ENCODE data around the gene PILRA.
"Not testable (repeated sequence)": the region's sequence is repeated elsewhere in the genome, so short reads cannot be mapped to it uniquely, and the experiment has no call there.

The PILRA gene

DNA sequence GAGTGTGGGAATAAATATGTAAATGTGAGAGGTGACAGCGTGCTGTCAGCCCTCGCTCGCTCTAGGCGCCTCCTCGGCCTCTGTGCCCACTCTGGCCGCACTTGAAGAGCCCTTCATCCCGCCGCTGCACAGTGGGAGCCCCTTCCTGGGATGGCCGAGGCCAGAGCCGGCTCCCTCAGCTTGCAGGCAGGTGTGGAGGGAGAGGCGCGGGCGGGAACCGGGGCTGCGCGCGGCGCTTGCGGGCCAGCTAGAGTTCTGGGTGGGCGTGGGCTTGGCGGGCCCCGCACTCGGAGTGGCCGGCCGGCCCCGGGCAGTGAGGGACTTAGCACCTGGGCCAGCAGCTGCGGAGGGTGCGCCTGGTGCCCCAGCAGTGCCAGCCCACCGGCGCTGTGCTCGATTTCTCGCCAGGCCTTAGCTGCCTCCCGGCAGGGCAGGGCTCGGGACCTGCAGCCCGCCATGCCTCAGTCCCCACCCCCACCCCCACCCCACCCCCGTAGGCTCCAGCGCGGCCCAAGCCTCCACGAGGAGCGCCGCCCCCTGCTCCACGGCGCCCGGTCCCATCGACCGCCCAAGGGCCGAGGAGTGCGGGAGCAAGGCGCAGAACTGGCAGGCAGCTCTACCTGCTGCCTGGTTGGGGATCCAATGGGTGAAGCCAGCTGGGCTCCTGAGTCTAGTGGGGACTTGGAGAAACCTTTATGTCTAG, 8.4 kb downstream of the PILRA start:
- DNase-seq = not testable (repeated sequence)

DNA sequence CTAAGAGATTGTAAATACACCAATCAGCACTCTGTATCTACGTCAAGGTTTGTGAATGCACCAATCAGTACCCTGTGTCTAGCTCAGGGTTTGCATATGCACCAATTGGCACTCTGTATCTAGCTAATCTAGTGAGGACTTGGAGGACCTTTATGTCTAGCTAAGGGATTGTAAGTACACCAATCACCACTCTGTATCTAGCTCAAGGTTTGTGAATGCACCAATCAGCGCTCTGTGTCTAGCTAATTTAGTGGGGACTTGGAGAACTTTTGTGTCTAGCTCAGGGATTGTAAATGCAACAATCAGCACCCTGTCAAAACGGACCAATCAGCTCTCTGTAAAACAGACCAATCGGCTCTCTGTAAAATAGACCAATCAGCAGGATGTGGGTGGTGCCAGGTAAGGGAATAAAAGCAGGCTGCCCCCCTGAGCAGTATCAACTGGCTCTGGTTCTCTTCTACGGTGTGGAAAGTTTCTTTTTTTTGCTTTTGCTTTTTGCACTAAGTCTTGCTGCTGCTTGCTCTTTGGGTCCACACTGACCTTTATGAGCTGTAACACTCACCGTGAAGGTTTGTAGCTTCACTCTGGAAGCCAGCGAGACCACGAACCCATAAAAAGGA, 9.1 kb downstream of the PILRA start:
- not testable (repeated sequence) for DNase-seq

GRCh38 chr7:100384628-100385294, 11.5 kb downstream of the PILRA start:
- no peak for DNase-seq

GRCh38 chr7:100386940-100387339, 13.7 kb downstream of the PILRA start:
- DNase-seq = no peak

- no peak for DNase-seq
Measured at GRCh38 chr7:100387695-100388094, 14.4 kb downstream of the PILRA start.

DNA sequence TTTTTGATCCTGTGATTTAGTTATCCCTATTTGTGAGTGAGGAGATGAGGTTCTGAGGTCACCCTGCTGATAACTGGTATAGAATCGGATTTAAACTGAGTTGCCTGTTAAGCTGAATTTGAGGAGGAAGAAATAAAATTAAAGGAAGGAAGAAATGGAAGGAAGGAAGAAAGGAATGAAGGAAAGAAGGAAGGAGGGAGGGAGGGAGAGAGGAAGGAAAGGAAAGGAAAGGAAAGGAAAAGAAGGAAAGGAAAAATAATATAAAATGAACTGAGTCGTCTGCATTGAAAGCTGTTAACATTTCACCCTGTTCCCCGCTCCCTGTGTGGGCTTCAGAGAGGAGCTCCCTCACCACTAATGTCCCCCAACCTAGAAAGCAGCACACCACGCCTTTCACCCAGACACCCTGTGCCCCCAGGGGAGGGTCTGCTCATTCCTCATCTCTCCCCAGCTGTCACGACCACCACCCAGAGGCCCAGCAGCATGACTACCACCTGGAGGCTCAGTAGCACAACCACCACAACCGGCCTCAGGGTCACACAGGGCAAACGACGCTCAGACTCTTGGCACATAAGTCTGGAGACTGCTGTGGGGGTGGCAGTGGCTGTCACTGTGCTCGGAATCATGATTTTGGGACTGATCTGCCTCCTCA, 16.3 kb downstream of the PILRA start:
- DNase-seq = no peak

- DNase-seq = no peak
Measured at GRCh38 chr7:100390286-100391009, 17.2 kb downstream of the PILRA start.

GRCh38 chr7:100393233-100393905, 20.1 kb downstream of the PILRA start:
- DNase-seq = no peak

DNA sequence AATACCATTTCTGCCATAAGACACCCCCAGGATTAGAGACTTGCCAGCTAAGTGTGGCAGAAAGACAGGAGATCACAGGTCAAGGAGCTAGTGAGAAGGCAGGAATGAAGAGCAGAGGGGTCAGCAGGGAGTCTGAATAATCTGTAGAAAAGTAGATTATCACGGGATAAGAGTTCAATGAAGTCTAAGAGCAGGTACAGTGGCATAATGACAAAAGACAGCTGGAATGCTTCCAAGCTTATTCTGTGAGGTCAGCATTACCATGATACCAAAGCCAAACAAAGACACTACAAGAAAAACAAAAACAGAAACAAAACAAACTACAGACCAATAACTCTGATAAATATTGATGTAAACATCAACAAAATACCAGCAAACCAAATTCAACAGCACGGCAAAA, 20.8 kb downstream of the PILRA start:
- DNase-seq = no peak

DNA sequence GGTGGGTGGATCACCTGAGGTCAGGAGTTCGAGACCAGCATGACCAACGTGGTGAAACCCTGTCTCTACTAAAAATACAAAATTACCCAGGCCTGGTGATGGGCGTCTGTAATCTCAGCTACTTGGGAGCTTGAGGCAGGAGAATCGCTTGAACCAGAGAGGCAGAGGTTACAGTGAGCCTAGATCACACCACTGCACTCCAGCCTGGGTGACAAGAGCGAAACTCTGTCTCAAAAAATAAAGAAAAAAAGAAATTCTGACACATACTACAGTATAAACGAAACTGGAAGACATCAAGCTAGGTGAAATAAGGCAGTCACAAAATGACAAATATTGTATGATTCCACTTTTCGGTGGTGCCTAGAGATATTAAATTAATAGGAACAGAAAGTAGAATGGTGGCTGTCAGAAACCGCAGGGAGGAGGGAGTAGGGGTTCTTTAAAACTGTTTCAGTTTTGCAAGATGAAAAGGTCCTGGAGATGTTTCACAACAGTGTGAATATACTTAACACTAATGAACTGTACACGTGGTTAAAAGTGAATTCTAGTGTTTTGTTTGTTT, 23.2 kb downstream of the PILRA start:
- DNase-seq = no peak

- DNase-seq = no peak
Measured at GRCh38 chr7:100397315-100398081, 24.2 kb downstream of the PILRA start.

DNA sequence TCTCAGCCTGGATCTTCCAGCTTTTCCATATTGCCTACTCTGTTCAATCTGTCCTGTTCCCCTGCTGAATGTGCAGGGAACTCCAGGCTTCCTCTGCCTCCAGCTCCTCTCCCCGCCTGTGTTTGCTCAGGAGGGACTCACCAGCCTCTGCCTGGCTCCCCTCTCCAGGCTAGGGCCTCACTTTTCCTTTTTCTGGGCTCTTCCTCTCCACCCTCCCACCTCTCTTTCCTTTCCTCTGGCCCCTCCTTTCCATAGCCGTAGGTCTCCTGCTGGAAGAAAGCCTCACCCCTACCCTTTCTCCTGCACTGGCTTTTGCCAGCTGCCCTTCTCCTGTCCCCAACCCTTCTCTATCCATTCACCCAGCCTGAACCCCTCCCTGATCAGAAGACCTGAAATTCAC, 25.0 kb downstream of the PILRA start:
- DNase-seq = no peak

GRCh38 chr7:100400041-100400440, 26.8 kb downstream of the PILRA start:
- no peak for DNase-seq

GRCh38 chr7:100400656-100401055, 27.4 kb downstream of the PILRA start:
- no peak for DNase-seq

- no peak for DNase-seq
Measured at GRCh38 chr7:100401811-100402210, 28.5 kb downstream of the PILRA start.

DNA sequence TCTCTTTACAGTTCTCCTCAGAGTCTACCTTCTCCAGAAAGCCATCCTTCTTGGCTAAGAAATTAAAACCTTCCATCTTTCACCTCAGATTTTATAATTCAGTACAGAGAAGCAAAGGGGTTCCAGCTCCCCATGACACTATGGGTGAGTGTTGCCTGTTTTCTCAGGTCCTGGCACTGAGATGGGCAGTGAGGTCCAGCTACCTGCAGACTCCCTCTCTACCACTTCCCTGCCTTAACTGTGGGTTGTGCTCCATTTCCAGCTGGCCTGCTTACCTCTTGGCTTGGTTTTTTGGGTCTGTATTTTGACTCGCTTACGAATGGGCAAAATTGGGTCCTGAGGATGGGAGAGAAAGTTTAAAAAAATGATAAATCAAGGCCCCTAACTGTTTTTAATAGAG, 29.0 kb downstream of the PILRA start:
- DNase-seq = no peak

- no peak for DNase-seq
Measured at GRCh38 chr7:100406767-100407166, 33.5 kb downstream of the PILRA start.

GRCh38 chr7:100407285-100408180, 34.2 kb downstream of the PILRA start:
- no peak for DNase-seq

DNA sequence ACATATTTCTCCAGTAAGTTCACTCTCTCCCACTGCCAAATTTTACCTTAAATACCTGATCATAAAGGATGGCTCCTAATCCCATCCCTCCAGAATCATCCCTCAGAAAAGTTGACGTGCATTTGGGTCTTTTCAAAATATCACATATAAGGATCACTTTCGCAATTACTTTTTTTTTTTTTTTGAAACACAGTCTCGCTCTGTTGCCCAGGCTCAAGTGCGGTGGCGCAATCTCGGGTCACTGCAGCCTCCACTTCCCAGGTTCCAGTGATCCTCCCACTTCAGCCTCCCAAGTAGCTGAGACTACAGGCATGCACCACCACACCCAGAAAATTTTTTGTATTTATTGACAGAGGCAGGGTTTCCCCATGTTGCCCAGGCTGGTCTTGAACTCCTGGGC, 37.8 kb downstream of the PILRA start:
- DNase-seq = no peak

- DNase-seq = no peak
Measured at GRCh38 chr7:100413346-100413745, 40.1 kb downstream of the PILRA start.

Measured in femur (tissue), 1 donor.